Colon (tissue), 2 donors: ENCODE measurements around the gene MACROD1.

Experiments
- FAIRE-seq: peaks from 2 replicates; lab custom pipeline; 2012; peaks lifted over from hg19 to GRCh38; lab: Jason Lieb, UNC
- donor health status: control.
- donor health status: control.

Gene MACROD1

DNA sequence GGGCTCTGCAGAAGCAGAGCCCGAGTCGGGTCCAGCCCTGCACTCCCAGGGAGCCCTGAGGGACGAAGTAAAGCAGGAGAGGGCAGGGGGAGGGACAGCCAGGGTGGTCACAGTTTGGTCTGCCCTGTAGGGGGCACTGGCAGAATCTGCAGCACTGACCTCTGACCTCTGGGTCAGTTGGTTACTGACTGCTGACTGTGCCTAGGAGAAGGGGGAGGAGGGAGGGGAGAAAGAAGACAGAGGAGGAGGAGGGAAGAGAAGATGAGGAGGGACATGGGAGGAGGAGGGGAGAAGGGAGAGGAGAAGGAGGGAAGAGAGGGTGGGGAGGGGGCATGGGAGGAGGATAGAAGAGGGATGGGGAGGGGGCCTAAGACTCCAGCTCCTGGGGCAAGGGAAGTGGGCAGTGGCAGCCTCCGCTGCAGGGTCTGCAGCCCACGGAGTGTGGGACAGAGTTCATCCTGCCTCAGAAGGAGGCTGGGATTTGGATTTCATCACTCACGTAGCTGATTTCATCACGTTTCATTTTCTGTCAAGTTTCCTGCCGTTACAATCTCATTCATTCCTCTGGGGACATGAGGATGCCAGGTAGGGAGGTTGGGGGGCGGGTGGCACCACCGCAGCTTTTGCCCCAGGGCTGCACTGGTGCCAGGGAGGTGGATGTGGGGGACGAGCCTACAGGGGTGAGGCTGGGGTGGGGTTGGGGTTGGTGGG is 75.0 kb downstream of the MACROD1 start:
- FAIRE-seq = no peak

DNA sequence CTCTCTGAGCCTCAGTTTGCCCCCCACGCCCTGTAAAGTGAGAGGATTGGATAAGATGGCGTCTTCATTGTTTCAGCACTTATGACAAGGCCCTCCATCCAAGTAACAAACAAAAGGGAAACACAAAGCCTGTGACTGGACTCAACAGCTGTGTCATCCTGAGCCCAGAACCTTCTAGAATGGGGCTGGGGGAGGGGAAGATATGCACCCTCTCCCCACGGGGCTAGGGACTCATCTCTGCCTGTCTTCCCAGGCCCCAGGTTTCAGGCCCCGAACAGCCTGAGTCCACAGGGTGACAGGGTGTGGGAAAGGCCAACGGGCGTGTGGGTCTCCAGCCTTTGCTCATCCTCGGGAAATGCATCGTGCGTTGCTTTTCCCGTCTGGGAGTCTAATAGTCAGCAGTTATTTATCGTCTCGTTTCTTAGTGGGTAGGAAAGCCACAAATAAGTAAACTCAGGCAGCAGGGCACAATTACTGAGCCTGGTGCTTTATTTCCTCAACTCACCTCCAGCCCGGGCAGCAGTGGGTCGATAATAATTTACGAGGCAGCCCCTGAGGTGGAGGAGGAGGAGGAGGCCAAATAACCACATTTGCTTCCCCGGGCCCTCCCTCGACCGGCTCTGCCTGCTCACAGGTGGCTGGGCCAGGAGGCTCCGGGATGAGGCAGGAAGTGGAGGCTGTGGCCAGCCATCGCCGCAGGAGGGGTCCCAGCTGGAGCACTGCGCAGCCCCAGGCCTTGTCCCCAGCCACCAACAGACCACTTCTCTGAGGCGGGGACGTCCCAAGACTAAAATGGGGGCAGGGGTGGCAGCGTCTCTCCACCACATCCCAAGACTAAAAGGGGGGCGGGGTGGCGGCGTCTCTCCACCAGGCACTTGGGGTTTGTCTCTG is 75.8 kb downstream of the MACROD1 start:
- FAIRE-seq = no peak

DNA sequence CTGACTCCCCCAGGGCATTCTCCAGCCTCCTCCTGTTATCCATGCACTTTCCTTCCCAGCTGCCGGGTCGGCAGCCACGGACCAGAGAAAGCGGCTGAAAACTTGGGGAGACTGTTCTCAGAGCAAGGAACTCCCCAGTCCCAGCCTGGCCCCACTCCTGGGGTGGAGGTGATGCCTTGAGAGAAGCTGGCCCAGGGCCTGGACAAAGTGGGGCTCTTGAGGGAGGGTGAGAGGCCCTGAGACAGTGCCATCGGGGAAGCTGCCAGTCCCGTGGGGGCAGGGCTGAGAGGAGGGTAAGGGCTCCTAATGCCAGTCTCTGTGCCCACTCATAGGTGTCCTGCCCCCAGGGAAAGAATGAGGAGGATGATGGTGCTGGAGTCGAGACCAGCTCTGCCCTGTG is 76.4 kb downstream of the MACROD1 start:
- FAIRE-seq = no peak

DNA sequence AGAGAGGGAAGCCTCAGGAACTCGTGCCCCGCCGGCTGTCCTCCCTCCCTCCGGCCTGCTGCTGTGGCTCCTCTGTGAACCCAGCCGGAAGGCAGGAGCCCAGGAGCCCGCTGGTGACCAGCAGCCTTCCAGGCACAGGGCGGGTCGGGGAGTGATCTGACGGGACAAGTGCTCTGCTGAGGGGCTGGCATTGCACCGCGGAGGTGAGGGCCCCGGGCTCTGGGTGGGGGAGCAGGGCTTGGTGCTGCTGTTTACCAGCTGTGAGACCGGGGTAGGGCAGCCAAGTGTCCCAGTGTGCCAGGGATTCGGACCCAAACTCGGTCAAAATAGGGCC is 76.9 kb downstream of the MACROD1 start:
- no peak for FAIRE-seq

DNA sequence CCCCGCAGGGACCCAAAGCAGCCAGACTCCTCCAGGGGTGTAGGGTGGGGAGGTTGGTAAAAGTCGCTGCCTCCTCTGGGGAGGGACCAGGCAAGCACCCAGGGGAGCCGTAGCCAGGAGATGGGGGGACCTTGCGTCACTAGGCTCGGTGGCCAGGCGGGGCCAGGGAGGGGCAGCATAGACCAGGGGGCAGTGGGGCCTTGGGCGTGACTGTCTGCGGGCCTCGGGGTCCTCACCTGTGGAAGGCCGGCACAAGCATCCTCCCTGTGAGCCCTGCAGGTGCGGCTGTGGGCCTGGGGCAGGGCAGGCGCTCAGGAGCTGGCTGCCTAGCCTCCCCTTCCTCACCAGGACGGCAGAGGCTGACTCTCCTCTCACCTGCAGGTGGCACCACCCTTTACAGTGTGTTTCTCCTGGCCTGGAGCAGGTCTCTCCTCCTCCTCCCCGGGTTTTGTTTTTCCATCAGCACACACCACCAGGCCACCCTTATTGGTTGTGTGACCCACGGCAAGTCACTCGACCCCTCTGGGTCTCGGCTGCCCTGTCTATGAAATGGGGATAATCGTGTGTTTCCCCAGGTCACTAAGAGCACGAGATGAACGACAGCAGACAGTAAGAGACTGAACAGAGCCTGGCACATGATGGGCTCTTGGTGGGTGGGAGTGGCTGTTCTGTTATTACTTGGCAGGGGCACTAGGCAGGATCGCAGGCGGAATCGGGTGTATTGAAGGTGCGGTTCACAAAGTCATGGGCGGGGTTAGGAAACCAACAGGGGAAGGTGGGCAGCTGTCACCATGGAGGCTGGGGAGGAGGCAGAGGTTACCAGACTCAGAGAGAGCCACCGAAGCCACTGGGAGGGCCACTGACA is 77.5 kb downstream of the MACROD1 start:
- FAIRE-seq = no peak

DNA sequence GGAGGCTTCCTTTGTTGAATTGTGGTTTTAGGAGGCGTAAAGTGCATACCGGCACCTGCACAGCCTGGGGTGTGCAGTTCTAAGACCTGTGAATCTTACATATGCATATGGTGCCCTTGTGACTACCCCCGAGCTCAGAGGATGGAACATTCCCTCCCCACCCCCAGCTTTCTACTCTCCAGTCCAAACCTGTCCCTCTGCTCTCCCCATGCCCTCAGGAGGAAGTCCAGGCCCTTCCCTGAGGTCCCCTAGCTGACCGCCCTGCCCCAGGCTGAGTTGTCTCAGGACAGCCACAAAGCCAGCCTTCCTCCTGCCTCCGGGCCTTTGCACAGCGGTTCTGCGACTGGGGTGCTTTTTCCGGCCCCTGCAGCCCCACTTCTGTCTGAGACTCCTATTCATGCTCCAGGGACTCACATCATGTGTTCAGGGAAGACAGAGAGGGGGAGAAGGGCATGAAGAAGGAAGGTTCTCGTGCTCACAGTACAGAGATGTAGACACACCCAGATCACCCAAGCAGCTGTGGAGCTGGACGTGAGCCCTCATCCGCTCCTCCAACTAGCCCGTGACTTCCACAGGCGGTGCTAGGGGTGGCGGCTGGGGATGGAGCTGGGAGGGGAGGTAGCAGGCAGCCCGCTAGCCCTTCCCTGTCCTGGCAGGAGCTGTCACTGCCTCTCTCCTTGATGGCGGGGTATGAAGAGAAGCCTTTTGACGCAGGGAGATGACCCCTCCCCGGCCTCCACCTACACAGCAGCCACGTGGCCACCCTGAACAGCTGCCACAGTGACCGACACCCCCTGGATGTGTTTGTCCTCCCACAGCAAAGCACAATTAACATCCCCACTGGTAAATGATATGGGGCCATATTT is 79.4 kb downstream of the MACROD1 start:
- FAIRE-seq = no peak

DNA sequence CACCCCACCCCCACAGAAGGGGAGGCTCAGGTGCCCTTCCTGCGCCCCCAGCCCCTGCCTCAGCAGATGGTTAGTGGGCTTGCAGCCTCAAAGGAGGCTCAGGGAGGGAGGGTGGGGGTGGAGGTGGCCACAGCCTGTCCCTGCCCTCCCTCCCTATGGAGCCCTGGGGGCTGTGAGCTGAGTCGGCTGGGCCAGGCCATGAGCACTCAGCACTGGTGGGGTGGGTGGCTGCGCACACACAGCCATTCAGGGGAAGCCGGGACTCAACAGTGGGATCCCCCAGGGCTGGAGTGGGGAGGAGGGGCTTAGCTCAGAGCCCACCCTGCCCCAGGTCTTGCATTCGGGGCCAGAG is 80.0 kb downstream of the MACROD1 start:
- FAIRE-seq = no peak

DNA sequence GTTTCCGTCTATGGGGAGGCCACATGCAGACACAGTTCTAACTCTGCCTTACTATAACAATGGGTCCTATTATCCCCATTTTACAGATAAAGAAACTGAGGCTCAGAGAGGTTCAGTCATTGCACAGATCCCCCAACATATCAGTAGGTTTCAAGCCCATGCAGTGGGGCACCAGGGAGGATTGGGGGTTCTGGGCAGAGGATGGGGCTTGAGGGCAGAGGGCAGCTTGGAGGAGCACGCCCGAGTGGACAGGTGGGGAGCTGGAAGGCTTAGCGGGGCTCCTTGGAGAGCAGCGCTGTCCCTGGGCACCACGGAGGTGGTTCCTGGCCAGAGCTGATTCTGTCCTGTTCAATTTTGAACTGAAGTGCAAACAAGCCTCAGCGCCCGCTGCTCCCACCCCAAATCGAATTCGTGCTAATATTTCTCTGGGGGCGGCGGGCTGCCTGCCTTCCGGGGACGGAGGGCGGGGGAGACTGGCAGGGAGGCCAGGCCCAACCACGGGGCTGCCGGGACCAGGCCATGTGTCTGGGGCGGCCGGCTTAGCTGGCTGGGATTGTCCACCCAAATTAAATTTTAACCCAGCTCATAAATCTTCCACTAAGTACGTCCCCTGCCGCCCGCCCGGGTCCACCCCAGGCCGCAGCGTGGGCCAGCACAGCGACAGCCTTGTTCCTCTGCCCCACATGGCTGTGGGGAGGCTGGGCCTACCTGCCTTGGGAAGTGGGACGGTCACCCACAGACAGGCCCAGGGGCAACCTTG is 80.8 kb downstream of the MACROD1 start:
- FAIRE-seq = no peak

DNA sequence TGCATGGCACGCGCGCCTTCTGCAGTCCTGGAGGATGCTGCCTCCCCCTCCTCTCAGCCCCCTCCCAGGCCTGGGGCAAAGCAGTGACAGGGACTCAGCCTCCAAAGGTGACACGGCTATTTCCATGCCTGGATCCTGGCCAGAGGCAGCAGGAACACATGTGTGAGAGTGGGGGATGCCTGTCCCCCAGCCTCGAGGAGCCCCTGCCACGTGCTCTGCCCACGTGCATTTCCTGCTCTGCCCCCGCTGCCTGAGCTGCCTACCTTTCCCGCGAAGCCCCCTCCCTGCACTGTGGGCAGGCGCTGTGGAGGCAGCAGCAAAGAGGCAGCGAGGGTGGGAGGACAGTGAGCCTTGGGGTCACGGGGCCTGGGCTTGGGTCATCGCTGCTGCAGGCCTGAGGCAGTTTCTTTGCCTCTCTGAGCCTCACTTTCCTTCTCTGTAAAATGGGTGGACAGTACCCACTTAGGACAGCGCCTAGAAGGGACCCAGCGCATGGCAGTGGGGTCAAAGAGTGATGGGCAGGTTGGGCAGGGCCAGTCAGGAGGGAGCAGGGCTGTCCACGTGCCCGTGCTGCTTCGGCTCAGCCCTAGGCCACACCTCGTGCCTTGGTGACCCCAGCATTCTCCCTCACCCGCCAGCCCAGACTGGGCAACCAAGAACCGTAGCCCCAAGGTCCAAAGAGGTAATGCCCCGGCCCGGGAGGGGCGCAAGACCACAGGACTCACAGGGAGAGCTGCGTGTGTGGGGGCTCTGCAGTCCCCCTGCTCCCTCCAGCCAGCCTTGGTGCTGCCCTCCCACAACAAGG is 81.6 kb downstream of the MACROD1 start:
- no peak for FAIRE-seq

DNA sequence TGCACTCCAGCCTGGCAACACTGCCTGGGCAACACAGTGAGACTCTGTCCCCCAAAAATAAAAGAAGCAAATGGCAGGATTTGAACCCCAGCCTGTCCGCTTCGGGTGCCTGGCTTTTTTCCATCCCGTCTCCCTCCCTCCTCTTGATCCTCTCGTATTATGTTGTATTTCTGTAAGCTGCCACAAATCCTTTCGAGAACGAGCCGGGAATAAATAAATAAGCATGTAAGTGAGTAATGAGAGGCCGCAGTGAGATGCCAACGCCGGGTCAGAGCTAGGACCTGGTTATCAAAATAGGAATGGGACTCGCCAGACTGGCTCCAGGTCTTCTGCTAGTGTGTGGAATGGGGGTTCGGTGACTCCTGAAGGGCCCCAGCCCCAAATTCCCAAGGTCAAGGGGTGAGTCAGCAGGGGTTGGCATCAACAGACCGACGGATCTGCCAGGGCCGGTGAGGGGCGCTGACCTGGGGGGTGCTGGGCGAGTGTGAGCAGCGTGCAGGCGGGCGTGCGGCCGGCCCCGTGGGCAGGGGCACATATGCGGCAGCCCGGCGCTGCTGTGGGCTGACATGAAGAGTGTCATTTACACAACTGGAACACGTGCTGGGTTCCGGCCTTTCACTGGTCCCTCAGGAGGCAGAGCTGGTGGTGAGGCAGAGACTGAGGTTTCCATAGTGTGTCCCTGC is 82.4 kb downstream of the MACROD1 start:
- no peak for FAIRE-seq

DNA sequence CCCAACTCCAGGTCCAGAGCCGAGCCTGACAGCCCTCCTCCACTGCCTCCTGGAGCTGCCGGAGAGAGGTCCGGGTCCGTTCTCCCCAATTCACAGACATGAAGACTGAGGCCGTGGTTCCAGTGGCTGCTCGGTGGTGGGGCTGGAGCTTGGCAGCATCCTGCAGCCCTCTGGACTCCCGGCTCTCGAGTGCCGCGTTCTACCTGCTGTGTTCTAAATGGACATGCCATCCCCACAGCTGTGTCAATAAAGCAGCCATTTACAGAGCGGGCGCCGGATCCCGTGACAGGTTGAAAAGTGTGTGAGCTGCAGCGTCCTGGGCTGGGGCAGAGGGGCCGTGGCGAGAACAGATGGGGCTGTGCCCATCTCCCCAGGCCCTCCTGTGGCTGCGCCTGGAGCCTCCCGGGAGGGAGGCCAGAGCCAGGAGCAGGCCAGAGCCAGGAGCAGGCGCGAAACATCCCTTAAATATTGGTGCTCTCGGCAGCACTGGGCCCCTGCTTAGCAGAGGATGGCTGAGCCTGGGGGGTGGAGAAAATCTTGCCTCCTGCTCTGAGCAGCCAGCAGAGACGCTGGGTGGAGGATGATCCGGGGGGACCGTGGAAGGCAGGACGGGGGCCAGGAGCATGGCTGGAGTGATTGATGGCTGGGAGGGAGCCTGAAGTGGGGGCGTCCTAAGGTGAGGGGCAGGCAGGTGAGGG is 84.0 kb downstream of the MACROD1 start:
- no peak for FAIRE-seq

DNA sequence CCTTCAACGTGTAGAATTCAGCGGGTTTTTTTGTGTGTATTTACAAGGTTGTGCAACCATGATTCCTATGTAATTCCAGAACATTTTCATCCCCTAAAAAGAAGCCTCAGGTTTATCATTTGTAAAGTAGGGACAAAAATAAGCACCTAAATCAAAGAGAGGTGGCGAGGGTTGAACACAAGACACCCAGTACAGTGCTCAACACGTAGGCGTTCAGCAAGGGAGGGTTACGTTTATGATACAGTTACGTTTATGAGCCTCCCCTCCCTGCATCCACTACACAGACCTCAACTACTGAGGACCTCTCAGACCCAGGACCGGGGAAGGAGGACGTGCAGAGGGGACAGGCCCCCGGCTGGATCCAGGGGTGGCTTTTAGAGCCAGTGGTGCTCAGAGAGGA is 85.5 kb downstream of the MACROD1 start:
- no peak for FAIRE-seq

DNA sequence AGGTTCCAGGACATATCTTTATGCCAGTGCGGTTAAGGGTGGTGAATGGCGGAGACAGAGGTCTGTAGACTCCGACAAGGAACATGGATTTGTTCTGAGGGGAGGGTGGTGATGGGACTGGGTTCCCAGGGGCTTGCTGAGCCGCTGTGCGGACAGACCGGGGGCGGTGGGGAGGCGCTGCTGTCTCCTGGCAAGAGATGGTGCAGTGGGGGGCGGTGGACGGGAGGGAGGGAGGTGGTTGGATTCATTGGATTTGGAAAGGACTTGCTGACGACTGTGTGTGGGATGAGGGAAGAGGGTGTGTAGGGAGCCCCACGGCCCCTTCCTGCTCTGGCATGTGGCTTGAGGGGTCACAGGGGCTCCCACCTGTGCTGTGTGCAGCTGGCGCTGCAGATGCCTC is 87.0 kb downstream of the MACROD1 start:
- FAIRE-seq = no peak

DNA sequence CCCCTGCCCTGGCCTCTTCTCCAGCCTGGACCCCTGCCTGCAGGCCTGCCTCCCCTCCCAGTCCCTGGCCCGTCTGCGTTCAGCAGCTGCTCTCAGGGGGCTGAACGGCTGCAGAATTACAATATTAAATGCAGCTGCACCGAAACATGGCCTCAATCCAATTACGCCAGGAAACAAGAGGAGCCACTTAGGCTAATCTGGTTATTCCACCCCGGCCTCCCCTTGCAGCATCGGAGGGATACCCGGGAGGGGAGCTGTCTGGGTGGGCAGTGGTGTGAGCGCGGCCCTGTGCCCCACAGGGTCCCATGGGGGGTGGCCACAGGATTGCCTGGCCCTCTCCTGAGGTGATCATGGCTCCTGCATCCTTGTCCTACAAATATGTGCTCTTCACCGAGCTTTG is 87.6 kb downstream of the MACROD1 start:
- no peak for FAIRE-seq

DNA sequence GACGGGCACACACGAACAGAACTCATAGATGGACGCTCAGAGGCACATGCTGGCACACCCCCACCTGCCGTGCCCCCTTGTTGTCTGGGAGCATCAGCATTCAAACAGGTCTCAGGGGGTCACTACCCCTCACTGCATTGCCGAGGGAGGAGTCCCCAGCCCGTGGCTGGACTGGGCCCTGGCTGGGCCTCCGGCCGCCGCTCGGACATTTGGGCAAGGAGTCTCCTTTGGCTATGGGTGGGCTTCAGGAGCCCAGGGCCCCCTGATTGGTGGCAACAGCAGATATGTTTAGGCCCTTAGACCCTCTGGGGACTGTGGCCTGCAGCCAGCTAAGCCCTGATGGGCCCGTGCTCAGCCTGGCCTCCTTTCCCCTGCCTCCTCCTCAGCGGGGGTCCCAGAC is 88.3 kb downstream of the MACROD1 start:
- no peak for FAIRE-seq

DNA sequence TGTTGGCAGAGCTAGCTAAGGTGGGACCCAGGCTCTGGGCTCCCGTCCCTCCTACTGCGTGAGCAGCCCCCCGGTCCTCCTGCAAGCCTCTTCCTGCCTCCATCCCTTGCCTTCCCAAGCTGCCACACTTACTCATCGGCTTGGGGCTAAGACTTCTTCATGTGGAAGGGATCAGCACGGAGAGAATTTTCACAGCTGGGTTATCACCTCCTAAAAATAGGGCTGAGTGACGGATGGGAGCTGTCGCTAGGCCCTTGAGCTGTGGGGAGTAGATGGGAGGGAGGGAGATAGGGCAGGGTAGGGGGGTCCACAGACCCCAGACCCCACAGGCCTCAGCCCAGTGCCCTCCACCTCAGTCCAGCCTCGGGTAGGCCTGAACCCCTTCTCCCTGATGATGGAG is 89.2 kb downstream of the MACROD1 start:
- FAIRE-seq = no peak

DNA sequence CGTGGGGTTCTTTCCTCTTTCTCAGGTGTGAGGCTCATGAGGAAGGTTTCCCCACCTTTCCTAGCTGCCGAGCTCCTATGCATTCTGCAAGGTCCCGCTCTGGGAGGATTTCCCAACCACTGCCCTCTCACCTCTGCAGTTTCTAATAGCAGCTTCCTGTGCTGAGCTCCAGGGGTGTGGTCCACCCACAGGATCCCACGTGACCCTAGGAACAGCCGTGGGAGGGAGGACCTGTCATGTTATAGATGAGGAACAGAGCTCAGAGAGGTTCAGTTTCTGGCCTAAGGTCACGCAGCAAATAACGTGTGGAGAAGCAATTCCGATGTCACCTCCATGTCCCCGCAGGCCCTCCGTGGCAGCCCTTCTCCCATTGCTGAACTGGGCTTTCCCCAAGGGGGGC is 91.7 kb downstream of the MACROD1 start:
- no peak for FAIRE-seq

DNA sequence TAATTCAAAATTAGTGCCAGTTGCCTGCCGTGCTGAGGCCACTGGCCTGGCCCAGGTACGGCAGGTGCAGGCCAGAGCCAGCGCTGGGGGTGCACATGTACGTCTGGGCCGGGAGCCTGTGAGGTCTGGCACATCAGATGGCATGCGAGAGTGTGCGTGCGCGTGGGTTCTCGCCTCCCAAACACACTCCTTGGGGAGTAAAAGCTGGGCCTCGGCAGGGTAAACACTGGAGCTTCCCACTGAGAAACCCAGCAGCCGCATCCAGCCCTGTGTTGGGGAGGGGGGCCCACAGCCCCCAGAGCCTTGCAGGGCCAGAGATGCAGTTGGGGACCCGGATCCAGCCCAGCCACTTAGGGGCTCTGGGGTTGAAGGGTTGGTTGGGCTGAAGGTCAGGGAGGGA is 92.4 kb downstream of the MACROD1 start:
- FAIRE-seq = no peak

DNA sequence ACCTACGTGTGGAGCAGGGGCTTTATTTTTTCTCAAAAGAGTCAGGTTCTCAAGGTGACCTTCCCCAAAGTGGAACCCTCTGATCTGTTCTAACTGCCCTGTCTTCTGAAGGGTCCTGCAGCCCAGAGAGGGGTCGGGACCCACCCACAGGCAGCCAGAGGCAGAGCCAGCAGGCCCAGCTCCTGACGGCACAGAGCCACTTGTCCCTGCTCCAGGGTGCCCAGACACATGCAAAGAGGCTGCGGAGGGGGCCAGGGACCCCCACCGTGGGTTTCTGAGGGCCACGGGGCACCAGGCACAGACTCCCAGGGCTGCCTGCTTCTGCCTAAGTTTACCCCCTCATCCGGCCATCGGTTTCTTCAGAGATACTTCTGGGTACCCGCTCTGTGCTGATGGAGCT is 93.0 kb downstream of the MACROD1 start:
- no peak for FAIRE-seq
